ENCODE results near the gene TRAF2.
"Not testable (repeated sequence)": the region's sequence is repeated elsewhere in the genome, so short reads cannot be mapped to it uniquely, and the experiment has no call there.

The TRAF2 gene

GRCh38 chr9:136863623-136864273 is 22.6 kb upstream of the TRAF2 start:
- Histone ChIP-seq H3K27me3 (ENCODE audit: insufficient read depth, low read length) (no peaks in the 10 kb centered on the region), H3K9ac (ENCODE audit: low read length) (no peak overlapping the region), H3F3A (ENCODE audit: insufficient read depth, low read length) (no peaks in the 10 kb centered on the region), H3K4me1 (ENCODE audit: insufficient read depth, low read length, severe bottlenecking) (peaks cover 15% of the 10 kb centered on the region), H3K4me3 (ENCODE audit: low read depth, low read length, poor library complexity, severe bottlenecking) (no peak overlapping the region), H3K4me2 (ENCODE audit: low read length) (no peak overlapping the region), H3K36me3 (ENCODE audit: insufficient read depth, low read length) (peaks cover 40% of the 10 kb centered on the region), H2AFZ (ENCODE audit: low read length) (no peak overlapping the region), H3K9me3 (ENCODE audit: low read length) (peaks cover 3% of the 10 kb centered on the region; the same call in 1 of the 2 replicates), H3K9me2 (ENCODE audit: low read depth, low read length) (no peaks in the 10 kb centered on the region), H4K20me1 (ENCODE audit: insufficient read depth, low read length) (no peaks in the 10 kb centered on the region), H3K79me2 (ENCODE audit: insufficient read depth, low read length) (no peaks in the 10 kb centered on the region), H3K27ac (ENCODE audit: low read depth, low read length, poor library complexity, severe bottlenecking) (no peak overlapping the region)
- TF ChIP-seq CTCF (IDR thresholded peaks at IDR 0.05; ENCODE audit: low read length) = no peak
- TF ChIP-seq EZH2 (IDR thresholded peaks at IDR 0.05; ENCODE audit: borderline replicate concordance, low read length) = no peak

GRCh38 chr9:136865041-136865767 is 21.1 kb upstream of the TRAF2 start:
- Histone ChIP-seq H3K36me3 (ENCODE audit: insufficient read depth, low read length) (peaks cover 40% of the 10 kb centered on the region), H4K20me1 (ENCODE audit: insufficient read depth, low read length) (no peaks in the 10 kb centered on the region), H3K9me3 (ENCODE audit: low read length) (peaks cover 5% of the 10 kb centered on the region; the same call in 1 of the 2 replicates), H3F3A (ENCODE audit: insufficient read depth, low read length) (no peaks in the 10 kb centered on the region), H3K4me1 (ENCODE audit: insufficient read depth, low read length, severe bottlenecking) (peaks cover 15% of the 10 kb centered on the region), H3K4me2 (ENCODE audit: low read length) (peak overlapping the region; percentile 71), H3K27ac (ENCODE audit: low read depth, low read length, poor library complexity, severe bottlenecking) (no peak overlapping the region), H2AFZ (ENCODE audit: low read length) (no peak overlapping the region), H3K27me3 (ENCODE audit: insufficient read depth, low read length) (no peaks in the 10 kb centered on the region), H3K79me2 (ENCODE audit: insufficient read depth, low read length) (no peaks in the 10 kb centered on the region), H3K9ac (ENCODE audit: low read length) (peak overlapping the region; percentile 92), H3K4me3 (ENCODE audit: low read depth, low read length, poor library complexity, severe bottlenecking) (peak overlapping the region; percentile 86), H3K9me2 (ENCODE audit: low read depth, low read length) (no peaks in the 10 kb centered on the region)
- TF ChIP-seq EZH2 (IDR thresholded peaks at IDR 0.05; ENCODE audit: borderline replicate concordance, low read length) (no peak), CTCF (IDR thresholded peaks at IDR 0.05; ENCODE audit: low read length) (no peak)

GRCh38 chr9:136865768-136866103 is 20.6 kb upstream of the TRAF2 start:
- no peaks in the 10 kb centered on the region for H3K27me3 ChIP-seq (ENCODE audit: insufficient read depth, low read length)
- H2AFZ ChIP-seq (ENCODE audit: low read length) = no peak overlapping the region
- no peaks in the 10 kb centered on the region for H3F3A ChIP-seq (ENCODE audit: insufficient read depth, low read length)
- peaks cover 8% of the 10 kb centered on the region; the same call in 1 of the 2 replicates for H3K9me3 ChIP-seq (ENCODE audit: low read length)
- no peak for TF ChIP-seq EZH2 (IDR thresholded peaks at IDR 0.05; ENCODE audit: borderline replicate concordance, low read length)
- TF ChIP-seq CTCF (IDR thresholded peaks at IDR 0.05; ENCODE audit: low read length) = no peak
- H3K4me1 ChIP-seq (ENCODE audit: insufficient read depth, low read length, severe bottlenecking) = peaks cover 15% of the 10 kb centered on the region
- H3K27ac ChIP-seq (ENCODE audit: low read depth, low read length, poor library complexity, severe bottlenecking) = no peak overlapping the region
- peak overlapping the region; percentile 86 for H3K4me3 ChIP-seq (ENCODE audit: low read depth, low read length, poor library complexity, severe bottlenecking)
- H3K79me2 ChIP-seq (ENCODE audit: insufficient read depth, low read length) = no peaks in the 10 kb centered on the region
- H3K9me2 ChIP-seq (ENCODE audit: low read depth, low read length) = no peaks in the 10 kb centered on the region
- H3K36me3 ChIP-seq (ENCODE audit: insufficient read depth, low read length) = peaks cover 36% of the 10 kb centered on the region
- peak overlapping the region; percentile 71 for H3K4me2 ChIP-seq (ENCODE audit: low read length)
- no peaks in the 10 kb centered on the region for H4K20me1 ChIP-seq (ENCODE audit: insufficient read depth, low read length)
- H3K9ac ChIP-seq (ENCODE audit: low read length) = peak overlapping the region; percentile 92

GRCh38 chr9:136866898-136867421 is 19.4 kb upstream of the TRAF2 start:
- H3K27ac ChIP-seq (ENCODE audit: low read depth, low read length, poor library complexity, severe bottlenecking); H3K9me2 ChIP-seq (ENCODE audit: low read depth, low read length); H3F3A ChIP-seq (ENCODE audit: insufficient read depth, low read length); H3K79me2 ChIP-seq (ENCODE audit: insufficient read depth, low read length); H3K27me3 ChIP-seq (ENCODE audit: insufficient read depth, low read length); H4K20me1 ChIP-seq (ENCODE audit: insufficient read depth, low read length); H3K9me3 ChIP-seq (ENCODE audit: low read length); H2AFZ ChIP-seq (ENCODE audit: low read length): not testable (repeated sequence)
- H3K9ac ChIP-seq (ENCODE audit: low read length) = peak overlapping the region; percentile 67
- H3K4me2 ChIP-seq (ENCODE audit: low read length) = peak overlapping the region; percentile 74
- peaks cover 15% of the 10 kb centered on the region for H3K4me1 ChIP-seq (ENCODE audit: insufficient read depth, low read length, severe bottlenecking)
- peaks cover 24% of the 10 kb centered on the region for H3K36me3 ChIP-seq (ENCODE audit: insufficient read depth, low read length)
- H3K4me3 ChIP-seq (ENCODE audit: low read depth, low read length, poor library complexity, severe bottlenecking) = peak overlapping the region; percentile 64
